Activated CD4-positive, alpha-beta T cell treated with anti-CD3 and anti-CD28 coated beads, Interleukin-2, amount 50 U/mL, for 24 hours (primary cell): Measurements from ENCODE around the gene SPINT2.

Experiments
- DNase-seq, 2 donors: peaks; one replicate each; pipeline ENCODE4 v3.0.0-alpha.2; 2020; ENCODE audit warnings: low read depth in 1 of 2, low spot score in 1 of 2

SPINT2 gene

GRCh38 chr19:38267761-38268483 is 3.5 kb downstream of the SPINT2 start:
- DNase-seq, result no peak

- no peak for DNase-seq
Measured at GRCh38 chr19:38268539-38268938, 4.2 kb downstream of the SPINT2 start.

- DNase-seq, result no peak
Measured at GRCh38 chr19:38270587-38271167, 6.3 kb downstream of the SPINT2 start.

GRCh38 chr19:38273499-38273898 is 9.1 kb downstream of the SPINT2 start:
- DNase-seq, result no peak

- no peak for DNase-seq
Measured at GRCh38 chr19:38274739-38275138, 10.4 kb downstream of the SPINT2 start.

GRCh38 chr19:38276942-38277517 is 12.7 kb downstream of the SPINT2 start:
- DNase-seq, result no peak

GRCh38 chr19:38277549-38277948 is 13.2 kb downstream of the SPINT2 start:
- no peak for DNase-seq

GRCh38 chr19:38277969-38278680 is 13.8 kb downstream of the SPINT2 start:
- no peak for DNase-seq

GRCh38 chr19:38278751-38279150 is 14.4 kb downstream of the SPINT2 start:
- DNase-seq, result no peak

- DNase-seq, result no peak
Measured at GRCh38 chr19:38280030-38280921, 15.9 kb downstream of the SPINT2 start.

- DNase-seq, result no peak
Measured at GRCh38 chr19:38281811-38282566, 17.6 kb downstream of the SPINT2 start.

- no peak for DNase-seq
Measured at GRCh38 chr19:38283271-38283670, 18.9 kb downstream of the SPINT2 start.

GRCh38 chr19:38284422-38284821 is 20.0 kb downstream of the SPINT2 start:
- no peak for DNase-seq

GRCh38 chr19:38285567-38285966 is 21.2 kb downstream of the SPINT2 start:
- no peak for DNase-seq

GRCh38 chr19:38287604-38288003 is 23.2 kb downstream of the SPINT2 start:
- DNase-seq, result no peak

GRCh38 chr19:38288123-38288855 is 23.9 kb downstream of the SPINT2 start:
- no peak for DNase-seq

- DNase-seq, result no peak
Measured at GRCh38 chr19:38289955-38290354, 25.6 kb downstream of the SPINT2 start.

- no peak for DNase-seq
Measured at GRCh38 chr19:38290631-38291147, 26.3 kb downstream of the SPINT2 start.

- no peak for DNase-seq
Measured at GRCh38 chr19:38291855-38292254, 27.5 kb downstream of the SPINT2 start.
